SW480 (cell line): ENCODE results near the gene GRHPR.
A peak's percentile ranks its signal among the peaks of the same experiment; 100 is the strongest.

Experiments
- DNase-seq: peaks from one replicate; pipeline ENCODE4 v3.0.0-alpha.2; 2016; ENCODE audit warnings: low spot score

The GRHPR gene

DNA sequence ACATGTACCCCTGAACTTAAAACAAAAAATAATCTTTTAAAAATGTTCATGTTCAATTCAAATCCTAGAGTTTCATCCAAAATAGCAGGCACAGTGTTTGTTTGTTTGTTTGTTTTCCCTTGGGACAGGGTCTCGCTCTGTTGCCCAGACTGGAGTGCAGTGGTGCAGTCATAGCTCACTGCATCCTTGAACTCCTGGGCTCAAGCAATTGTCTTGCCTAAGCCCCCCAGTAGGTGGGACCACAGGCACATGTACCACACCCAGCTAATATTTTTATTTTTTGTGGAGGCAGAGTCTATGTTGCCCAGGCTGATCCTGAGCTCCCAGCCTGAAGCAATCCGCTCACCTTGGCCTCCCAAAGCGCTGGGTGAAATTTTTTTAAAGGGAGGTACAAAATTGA, 58.3 kb downstream of the GRHPR start:
- no peak for DNase-seq

DNA sequence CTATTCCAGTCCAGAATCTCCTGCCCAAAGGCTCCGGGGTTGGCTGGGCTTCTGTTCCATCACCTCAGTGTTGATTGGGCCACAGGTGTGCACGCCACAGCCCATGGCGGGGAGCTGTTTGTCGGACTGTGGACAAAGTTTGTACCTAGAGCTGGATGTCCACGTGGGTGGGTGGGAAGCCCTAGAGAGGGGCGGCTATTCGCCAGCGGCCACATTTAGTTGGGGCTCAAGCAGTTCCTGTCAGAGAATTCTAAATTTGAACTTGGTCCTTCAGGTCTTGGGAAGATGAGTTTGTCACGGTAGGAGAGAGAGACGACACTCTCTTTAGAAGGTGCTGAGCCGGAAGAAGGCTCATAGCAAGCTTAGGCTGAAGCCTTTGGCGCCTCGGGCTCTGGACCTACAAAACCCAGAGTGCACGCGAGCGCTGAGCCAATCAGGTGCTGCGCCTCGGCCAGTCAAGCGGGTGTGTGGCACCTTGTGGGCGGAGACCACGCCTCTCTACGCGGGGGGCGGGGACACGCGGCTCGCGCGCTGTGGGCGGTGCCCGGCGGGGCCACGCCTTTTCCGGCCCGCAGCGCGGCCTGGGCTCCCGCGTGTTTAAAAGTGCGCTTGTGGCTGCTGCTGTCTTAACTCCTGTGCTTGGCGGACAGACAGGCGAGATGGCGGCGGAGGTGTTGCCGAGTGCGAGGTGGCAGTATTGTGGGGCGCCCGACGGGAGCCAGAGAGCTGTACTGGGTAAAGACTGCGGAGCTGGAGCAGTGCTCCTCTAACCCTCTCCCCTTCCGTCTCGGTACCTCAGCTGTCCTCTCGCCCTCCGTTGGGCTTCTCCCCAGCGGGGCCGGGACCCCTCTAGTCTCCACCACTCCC, 63.1 kb downstream of the GRHPR start, which contains the start of gene POLR1E:
Gene POLR1E, plus strand, starts transcription at position 560 of the 867 bp plus-strand sequence. Its CDS starts 100 bp downstream, at position 660.
- peak; percentile 93 for DNase-seq

DNA sequence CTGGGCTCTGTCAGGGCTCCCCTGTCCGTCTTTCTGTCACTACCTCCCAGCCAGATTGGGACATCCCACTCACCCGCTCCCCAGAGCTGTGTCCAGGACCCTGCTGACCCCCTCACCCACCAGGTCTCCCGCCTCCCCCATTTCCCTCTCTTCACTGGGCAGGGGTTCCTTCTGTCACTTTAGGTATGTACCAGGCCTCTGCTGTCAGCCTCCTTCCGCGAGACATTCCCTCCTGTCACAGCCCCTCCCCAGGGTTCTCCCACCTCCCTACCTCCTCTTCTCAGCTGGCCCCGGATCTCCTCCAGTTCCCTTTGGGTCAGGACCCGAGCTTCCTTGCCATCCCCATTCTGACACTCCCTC, 63.7 kb downstream of the GRHPR start:
- DNase-seq = no peak
